COR-L47 (cell line): ENCODE measurements around the gene TRNP1.

Experiments used
- DNase-seq: peaks from one replicate; lab custom pipeline; 2025; lab: John Stamatoyannopoulos, UW

Gene TRNP1

DNA sequence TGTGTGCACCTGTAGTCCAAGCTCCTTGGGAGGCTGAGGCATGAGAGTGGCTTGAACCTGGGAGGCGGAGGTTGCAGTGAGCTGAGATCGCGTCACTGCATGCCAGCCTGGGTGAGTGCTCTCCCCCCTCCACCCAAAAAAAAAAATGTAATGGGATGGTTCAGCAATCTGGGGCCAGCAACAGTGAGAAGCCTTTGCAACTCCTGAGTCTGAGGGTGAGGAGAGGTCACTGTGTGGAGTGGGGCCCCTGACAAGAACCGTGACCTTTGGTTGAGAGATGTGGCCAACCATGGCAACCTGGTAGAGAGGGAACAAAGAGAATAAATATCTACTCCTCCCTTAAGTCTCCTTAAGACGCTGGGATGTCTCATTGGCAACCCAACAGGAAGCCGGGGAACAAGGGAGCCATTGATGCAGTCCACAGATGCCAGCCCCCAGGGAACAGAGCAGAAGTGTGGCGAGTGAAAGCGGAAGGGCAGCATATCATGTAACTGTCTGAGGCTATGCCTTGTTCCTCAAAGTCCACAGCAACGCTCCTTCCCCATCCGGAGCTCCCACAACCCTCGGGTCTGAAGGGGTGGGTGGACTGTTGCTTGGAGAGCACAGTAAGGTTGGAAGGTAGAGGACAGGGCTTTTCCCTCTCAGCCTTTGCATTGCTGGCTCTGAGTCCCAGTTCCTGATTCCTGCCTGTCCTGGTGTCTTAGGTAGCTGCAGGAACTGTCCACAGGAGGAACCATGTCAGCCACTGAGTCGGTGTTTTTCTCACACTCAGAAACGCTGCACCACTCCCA lies 8.3 kb downstream of the TRNP1 start:
- DNase-seq = no peak

DNA sequence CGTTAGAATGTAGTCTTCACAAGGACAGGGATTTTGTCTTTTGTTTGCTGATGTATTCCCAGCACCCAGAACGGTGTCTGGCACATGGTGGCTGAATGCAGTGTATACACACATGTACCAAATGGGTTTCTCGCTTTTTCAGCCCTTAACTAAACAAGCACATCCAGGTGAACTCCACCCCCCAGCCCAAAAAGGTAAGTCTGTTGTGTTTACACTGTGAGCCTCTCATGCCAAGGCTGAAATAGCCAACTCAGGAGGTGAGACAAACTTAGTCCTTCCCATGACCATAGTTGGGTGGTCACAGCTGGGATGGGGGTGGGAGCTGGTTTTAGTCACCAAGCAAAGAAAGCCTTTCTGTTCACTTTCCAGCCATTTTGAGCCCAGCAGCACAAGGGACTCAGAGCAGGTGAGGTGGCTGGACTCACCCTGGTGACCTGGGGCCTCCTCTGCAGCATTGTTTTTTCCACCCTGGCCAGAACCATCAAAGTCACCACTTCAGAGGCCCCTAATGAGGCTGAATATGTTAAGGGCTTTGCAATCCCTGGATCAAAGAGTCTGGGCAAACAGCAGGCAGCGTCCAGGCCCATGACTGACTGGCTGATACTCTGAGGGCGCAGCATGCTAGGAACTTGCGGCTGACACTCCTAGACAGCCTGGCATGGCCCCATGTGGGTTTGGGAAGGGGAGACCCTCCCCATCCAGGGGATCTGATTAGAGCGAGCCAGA lies 10.4 kb downstream of the TRNP1 start:
- DNase-seq = no peak

DNA sequence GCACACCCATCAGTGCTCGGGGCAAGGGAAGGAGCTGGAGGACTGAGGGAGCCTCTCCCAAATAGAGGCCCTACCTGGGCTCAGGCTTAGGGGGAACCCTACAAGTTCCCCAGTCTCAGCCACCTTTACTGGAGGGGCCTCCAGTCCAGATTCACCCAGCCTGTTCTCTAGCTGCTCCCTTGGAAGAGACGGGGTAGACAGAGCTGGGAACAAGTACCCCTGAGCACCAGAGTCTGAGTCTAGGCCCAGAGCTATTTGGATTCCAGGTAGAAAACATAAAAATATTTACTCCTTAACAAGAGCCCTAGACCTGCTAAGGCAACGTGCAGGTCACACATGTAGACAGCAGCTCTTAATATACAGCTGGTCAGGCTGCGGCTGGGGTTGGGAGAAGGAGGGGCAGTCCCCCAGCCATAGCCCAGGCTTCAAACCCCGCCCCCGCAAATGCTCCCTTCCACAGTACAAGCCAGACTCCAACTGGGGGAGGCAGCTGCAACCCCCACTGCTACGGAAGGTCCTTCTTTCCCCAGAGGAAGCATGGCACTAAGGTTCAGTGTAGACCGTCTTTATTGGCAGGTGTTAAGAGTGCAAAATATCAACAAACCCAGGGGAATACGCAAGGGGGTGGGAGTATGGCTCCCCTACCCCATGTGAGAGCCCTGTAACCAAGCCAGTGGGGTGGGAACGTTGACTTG lies 11.1 kb downstream of the TRNP1 start:
- DNase-seq = no peak

DNA sequence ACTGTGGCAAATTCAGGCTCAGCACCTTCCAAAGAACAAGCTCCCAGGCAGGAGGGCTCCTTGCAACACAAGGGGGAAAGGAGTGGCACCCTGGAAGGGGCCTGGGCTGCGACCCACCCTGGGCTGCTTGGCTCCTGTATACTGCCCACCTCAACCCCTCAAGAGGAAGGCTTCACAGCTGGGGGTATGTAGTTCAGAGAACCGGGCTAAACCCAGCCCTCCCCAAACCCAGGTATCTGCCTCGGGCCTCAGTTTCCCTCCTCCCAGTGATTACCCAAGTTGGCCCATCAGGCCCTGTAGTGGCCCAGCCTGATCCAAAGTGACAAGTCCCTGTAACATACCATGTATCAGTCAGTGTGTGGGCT lies 11.7 kb downstream of the TRNP1 start:
- no peak for DNase-seq

DNA sequence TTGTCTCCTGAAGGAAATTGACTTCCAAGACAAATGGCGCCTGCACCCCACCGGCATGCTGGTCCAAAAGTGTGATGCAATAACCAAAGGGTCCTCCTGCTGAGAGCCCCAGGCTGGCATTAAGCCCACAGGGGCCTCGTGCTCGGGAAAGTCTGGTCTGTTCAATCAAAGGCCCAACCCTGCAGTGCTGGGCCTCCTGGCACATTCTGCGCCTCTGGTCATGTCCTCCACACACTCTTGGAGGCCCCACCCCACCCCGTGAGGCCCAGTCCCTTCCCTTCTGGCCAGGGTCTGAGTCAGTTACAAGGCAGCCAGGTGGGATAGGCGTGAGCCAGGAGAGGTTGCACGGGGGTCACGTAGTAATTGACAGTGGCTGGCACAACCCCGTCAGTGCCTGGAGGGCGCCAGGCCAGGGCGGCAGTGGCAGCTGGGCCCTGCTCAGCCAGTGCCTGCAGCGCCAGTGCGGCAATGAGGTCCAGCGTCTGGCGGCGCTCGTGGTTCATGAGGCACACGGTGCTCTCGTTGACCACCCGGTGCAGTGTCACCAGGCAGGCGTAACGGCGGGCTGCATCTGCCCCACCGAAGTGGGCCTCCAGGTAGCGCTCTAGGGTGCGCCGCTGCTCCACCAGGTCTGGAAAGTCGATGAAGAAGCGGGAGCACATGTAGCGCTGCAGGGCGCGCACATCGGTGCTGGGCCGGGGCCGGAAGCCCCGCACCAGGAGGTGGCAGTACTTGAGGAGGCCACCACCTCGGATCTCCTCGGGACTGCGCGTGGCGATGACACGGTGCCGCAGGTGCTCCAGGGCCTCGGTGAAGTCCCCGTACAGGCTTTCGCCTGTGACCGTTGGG lies 12.4 kb downstream of the TRNP1 start:
- no peak for DNase-seq

DNA sequence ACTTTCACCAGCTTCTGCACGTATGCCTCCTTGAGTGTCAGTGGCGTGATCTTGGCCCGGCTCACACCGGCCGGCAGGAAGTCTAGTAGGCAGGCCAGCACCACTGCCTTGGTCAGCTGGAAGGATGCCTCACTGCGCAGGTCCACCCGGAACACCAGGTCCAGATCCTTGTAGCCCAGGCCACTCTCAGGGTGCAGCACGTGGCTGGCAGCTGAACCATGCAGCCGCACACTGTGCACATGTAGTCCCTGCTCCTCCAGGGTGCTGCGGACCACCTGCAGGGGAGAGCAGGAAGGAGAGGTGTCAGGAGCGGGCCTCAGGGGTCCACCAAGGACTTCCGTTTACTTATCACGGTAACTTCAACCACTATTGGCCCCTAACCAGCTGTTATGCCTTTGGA lies 13.2 kb downstream of the TRNP1 start:
- no peak for DNase-seq

DNA sequence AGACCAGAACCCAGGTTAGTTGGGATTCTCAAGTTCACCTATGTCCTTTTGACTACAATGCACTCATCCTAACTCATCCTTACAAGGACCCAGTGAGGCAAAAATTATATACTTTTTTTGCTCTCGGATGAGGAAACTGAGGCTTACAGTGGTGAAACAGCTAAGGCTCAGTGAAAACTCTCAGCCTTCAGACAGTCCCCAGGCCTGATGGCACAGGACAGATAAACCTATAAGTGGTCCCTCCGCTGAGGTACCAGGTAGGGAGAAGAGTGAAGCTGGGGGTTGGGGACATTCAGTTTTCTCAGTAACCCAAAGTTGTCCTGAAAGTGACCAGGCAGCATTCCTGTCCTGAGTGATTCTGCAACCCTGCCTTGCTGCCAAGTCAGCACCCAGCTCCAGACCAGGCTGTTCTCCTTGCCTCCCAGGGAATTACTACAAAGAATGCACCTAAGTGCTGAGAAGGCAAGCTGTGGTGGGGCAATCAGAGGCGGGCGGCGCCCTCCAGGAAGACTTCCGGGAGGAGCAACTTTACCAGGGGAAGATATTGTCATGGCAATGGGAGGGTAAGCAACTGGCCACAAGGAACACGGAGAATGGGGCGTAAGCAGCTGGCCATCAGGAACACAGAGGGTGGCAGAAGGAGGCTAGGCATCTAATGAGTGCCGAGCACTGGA lies 14.6 kb downstream of the TRNP1 start:
- DNase-seq = no peak

DNA sequence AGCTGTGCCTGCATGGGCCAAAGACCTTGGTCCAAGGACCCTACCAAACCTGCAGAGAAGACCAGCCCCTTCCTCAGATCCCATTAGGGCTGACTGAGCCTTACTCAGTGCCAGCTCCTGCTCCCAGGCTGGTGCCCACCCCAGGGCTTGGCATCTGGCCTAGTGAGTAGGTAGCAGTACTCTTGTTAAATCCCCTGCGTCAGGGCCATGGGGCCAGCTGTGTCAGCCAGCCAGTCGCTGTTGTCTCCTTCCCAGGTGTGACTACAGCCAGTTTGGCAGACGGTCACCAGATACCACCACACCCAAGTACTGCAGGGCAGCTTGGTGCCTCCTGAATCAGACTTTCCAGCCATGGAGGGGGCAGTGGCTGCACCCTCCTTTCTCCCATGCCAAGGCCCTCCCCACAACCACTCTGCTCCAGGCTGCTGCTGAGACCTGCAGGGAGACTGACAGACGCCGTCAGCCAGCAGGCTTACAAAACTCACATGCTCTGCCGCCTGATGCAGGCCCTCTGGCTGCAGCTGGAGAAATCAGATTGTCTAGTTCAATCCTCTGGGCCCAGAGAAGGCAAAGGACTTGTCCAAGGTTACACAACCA lies 16.2 kb downstream of the TRNP1 start:
- DNase-seq = peak; percentile 57

DNA sequence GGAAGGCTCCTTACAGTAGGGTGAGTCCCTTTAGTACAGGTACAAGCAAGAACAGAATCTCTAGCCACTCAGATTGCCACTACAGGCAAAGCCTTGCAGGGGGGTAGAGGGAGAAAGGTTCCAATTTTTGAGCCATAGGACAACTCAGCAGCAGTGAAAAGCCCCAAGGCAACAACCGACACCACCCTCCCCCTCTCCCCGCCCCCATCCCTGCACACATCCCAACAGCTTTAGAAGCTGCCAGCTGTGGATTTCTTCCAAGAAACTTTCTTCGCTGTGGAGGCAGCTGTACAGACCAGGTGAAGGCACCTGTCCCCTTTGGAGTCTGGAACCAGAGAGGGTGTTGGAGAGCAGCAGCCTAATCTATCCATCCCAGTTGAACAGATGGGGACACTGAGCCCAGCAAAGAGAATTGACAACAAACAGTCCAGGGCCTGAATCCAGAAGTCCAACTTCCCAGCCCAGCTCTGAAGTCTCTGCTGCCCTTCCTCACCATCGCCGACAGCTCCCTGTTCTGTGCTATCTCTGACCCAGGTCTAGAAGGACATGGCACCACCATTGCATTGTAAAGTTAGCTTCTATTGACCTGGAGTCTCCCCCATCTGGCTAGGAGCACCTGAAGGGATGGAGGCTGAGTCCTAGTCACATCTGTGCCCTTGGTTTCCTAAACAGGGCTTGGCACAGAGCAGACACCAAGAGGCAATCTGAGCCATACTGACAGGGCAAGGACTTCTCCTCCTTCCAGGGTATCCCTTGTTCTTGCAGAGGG lies 16.9 kb downstream of the TRNP1 start:
- no peak for DNase-seq

DNA sequence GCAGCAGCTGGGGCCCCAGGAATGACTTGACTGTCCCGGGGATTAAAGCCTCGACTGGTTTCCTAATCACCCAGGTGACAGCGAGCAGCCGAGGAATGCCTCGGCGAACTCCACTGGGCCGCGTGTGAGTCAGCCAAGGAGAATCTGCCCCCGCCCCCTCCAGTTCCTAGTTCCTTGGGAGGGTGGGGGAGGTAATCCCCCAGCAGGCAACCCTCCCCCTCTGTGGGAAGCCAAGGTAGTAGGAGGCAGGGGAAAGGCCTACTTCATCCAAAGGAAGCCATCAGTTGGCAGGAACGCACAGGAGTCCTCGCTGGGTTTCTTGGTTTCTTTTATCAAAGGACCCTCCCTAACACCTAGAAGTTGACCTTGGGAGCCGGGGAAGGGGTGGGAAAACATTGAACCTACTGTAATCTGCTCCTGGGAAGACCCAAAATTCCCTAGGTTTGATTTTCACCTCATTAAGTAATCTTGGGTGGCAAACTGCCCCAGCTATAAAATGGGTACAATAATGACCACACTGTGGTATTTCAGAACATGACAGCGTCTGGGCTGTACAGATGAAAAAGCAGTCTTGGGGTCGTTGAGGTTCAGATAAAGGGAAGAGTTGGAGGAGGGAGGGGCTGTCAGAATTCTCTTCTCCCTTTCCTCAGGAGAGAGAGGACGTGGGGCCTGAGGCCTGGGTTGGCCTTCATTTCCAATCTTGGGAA lies 17.7 kb downstream of the TRNP1 start:
- DNase-seq = no peak

DNA sequence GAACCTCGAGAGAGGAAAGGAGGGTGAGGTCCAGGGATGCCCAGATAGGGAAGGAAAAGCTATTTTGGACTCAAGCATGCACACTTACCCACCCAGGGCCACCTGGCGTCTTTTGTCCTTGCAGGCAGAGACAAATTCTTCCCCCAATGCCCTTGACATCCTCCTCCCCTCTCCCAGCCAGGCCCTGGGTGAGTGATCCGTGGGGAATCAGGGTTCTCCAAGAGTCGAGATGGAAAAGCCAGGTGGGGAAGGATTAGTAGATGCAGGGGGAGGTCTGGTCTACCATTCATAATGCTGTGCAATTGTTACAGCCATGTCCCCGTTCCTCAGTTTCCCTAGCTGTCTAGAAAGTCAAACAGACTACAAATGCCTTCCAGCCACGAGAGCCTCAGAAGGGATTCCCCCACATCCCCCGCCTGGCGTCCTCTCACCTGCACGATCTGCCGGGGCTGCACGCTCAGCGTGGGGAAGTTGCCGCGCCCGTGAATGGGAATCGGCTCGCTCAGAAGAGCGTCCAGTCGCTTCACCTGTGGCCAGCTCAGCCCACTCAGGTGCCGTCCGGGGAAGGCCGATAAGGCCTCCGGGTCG lies 18.6 kb downstream of the TRNP1 start:
- DNase-seq = no peak

DNA sequence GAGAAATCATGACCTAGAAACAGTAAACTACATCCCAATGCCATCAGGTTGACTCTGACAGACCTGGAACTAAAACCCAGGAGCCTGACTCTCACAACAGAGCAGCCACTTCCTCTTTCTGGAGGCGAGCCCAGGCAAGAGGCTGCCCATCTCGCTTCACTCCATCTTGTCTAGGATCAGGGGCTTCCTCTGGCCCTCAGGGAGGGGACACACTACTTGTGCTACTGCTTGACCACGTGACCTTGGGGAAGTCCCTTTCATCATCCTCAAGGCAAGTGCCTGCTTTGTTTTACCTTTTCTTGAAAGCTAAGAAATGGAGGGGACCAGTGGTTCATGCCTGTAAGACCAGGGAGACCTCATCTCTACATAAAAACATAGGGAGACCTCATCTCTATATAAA lies 21.8 kb downstream of the TRNP1 start:
- DNase-seq = no peak

DNA sequence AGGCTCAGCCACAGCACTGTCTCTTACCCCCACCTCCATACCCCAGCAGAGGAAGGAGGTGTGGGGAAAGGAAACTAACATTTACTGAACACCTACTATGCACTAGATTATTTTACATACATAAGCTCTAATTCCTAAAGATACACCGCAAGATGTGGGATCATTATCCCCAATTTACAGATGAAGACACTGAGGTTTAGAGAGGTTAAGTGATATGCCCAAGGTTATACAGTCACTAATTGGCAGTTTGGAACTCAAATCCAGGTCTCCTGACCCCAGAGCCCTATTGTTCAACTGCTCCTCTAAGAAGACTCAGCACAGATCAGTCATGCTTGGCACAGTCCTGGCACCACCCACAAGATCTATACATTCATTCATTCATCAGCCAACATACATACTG lies 22.9 kb downstream of the TRNP1 start:
- DNase-seq = no peak

DNA sequence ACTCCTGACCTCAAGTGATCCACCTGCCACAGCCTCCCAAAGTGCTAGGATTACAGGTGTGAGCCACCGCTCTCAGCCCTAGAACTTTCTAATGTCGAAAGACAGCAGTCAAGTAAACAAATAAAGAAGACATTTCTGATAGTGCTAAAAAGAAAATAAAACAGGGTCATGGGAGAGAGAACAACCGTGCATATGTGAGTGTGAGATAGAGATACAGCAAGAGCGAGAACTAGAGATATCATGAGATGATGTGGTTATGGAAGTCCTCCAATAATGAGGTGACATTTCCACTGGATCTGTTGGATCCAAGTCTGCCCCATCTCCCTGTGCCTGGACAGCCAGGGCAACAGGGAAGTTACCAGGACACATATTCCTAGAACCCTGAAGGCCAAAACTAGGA lies 23.7 kb downstream of the TRNP1 start:
- DNase-seq = no peak

DNA sequence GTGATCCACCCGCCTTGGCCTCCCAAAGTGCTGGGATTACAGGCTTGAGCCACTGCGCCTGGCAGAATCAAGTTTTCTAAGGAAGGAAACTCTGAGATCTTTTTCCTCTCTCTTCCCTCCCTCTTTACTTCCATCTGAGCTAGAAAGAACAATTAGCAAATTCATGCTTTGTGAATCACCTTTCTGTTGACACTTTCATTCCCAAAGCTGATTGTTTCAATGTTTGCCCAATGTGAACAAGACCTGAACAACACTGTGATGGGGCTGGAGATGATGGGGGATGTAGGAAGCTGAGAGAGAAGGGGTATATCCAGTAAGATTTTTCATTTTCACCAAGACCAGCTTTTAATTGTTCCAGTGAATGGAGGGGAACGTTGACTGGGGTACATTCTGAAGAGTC lies 24.8 kb downstream of the TRNP1 start:
- DNase-seq = peak; percentile 59

DNA sequence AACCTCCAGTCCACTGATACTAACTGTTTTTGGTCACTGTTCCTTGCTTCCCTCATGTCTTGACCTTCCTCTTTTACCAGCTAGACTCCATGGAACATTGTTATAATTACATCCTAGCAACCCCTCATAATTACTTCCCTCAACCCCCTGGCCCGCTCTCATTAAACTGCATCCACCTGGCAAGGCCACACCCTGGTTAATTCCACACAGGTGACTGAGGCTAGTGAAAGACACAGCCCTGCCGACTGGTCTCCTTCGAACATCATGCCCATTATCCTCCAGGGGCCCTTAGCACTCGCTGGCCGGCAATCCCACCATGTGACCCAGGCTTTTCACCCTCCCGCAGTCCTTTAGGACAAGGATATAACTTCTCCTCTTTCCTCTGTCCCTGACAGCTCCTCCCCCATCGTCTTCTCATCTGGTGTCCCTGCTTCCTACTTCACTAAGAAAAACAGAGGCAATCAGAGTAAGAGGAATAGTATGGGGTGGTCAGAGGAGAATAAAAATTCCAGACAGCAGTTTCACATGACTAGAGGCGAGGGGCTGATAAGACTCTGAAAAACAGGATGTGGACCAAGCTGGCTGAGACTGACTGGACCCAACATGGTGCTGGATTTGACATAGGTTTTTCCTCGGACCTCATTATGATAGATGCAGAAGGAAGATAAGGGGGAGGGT lies 28.0 kb downstream of the TRNP1 start:
- DNase-seq = peak; percentile 94

DNA sequence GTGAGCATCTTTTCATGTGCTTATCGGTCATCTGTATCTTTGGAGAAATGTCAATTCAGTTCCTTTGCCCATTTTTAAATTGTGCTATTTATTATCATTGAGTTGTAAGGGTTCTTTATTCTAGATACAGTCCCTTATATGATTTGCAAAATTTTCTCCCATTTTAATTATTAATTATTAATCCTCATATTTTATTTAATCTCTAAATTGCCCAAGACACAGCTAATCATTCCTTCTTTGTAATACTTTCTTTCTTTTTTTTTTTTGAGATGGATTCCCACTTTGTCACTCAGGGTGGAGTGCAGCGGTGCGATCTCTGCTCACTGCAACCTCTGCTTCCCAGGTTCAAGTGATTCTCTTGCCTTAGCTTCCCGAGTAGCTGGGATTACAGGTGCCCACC lies 32.2 kb downstream of the TRNP1 start:
- DNase-seq = no peak

DNA sequence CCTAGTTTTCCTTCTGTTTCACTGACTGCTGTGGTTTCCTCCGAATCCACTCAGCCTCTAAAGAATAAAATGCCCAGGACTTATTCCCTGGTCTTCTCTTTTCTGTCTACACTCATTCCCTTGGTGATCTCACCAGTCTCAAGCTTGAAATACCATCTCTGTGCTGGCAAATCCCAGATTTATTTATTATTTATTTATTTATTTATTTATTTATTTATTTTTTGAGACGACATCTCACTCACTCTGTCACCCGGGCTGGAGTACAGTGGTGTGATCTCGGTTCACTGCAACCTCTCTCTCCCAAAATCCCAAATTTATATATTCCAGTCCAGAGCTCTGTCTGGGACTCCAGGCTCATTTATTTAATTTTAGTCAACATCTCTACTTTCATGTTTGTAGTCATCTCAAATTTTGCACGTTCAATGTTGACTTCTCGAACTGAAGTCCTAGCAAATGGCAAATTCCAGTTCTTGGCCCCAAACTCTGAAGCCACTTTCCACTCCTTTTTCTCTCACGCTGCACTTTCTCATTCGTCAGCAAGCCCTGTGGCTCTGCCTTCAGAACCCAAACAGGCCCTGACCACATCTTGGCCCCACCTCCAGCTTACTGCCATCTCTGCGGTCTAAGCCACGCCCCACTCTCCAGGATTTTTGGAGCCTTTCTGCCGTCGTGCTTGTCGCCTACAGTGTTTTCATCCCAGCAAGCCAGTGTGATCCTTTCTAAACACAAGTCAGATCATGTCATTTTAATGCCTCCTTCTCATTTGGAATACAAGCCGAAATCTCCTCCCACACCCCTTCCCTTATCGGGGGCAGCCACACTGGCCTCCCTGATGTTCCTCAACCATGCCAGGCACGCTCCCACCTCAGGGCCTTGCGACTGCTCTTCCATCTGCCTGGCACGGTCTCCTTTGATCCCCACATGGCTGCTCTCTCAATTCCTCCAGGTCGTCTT lies 33.4 kb downstream of the TRNP1 start:
- peak; percentile 87 for DNase-seq
